Stomach (tissue), 9 donors: ENCODE results near the gene COLEC12. TPM values are rescaled to one million over a fixed set of nuclear protein-coding genes. Genes with fewer than 3 reads are reported as not detected.
A peak's percentile ranks its signal among the peaks of the same experiment; 100 is the strongest.

ENCODE experiments used
- DNase-seq, 2 donors: peaks; one replicate each; pipeline versions ENCODE4 v3.0.0 to v3.0.0-alpha.2; 2013 to 2019
- H3K27ac ChIP-seq, 5 donors: fragments of 200-600 bp in 4 of 5; sonication (generic) in 4 of 5; one replicate each; pipeline ENCODE4 v1.5.1; 2013 to 2019; ENCODE audit warnings: mild to moderate bottlenecking in 1 of 5, moderate library complexity in 1 of 5
- H3K27me3 ChIP-seq, 3 donors: fragments of 200-600 bp; sonication (generic); one replicate each; pipeline ENCODE4 v1.5.1; 2017 to 2019; ENCODE audit warnings: mixed run types in 1 of 3
- H3K36me3 ChIP-seq, 4 donors: fragments of 200-600 bp; sonication (generic); 1 replicate in 3 of 4; 2 replicates in 1 of 4; pipeline ENCODE4 v1.5.1; 2016 to 2019
- H3K4me1 ChIP-seq, 4 donors: fragments of 200-600 bp; sonication (generic); one replicate each; pipeline ENCODE4 v1.5.1; 2016 to 2019
- H3K4me3 ChIP-seq, 4 donors: fragments of 200-600 bp; sonication (generic) in 3 of 4; one replicate each; pipeline ENCODE4 v1.5.1; 2016 to 2019; ENCODE audit warnings: mild to moderate bottlenecking in 1 of 4
- H3K9me3 ChIP-seq, 4 donors: fragments of 200-600 bp; sonication (generic); one replicate each; pipeline ENCODE4 v1.5.1; 2016 to 2019
- CTCF ChIP-seq, 7 experiments: fragments of 450-650 bp in 4 of 7; fragments of 200-600 bp in 3 of 7; sonication (generic) in 3 of 7; IDR thresholded peaks; one replicate each; pipeline ENCODE4 v1.5.1; 2016 to 2019; ENCODE audit warnings: antibody characterized with exemption in 7 of 7, control low read depth in 2 of 7, mild to moderate bottlenecking in 1 of 7
- EP300 ChIP-seq: sonication (generic); formaldehyde crosslinking; IDR thresholded peaks from one replicate; pipeline ENCODE4 v1.6.1; 2017; ENCODE audit warnings: antibody characterized with exemption
- POLR2A ChIP-seq, 4 donors: fragments of 450-650 bp; IDR thresholded peaks; one replicate each; pipeline ENCODE4 v1.6.1; 2016; ENCODE audit warnings: antibody characterized with exemption in 4 of 4, control low read depth in 2 of 4, mild to moderate bottlenecking in 1 of 4, moderate library complexity in 1 of 4
- POLR2AphosphoS5 ChIP-seq, 3 donors: sonication (generic); formaldehyde crosslinking; IDR thresholded peaks; one replicate each; pipeline ENCODE4 v1.6.1; 2016; ENCODE audit warnings: antibody characterized with exemption in 3 of 3
- WGBS, 5 donors: extraction: QIAGEN DNeasy Blood & Tissue Kit in 3 of 5; methylation state at CpG; one replicate each; pipeline versions ENCODE4 v1.1.5 to v1.1.7; 2013 to 2018; 5-methylcytosine and 5-hydroxymethylcytosine counted together
- intact Hi-C: fragments of 100-400 bp; cut with DNase I; formaldehyde crosslinking; loops from one replicate; pipeline ENCODE4 v1.15.1; 2023; ENCODE audit warnings: low total_unique reads
- polyA plus RNA-seq, 3 donors: library from polyadenylated mRNA; stranded (reverse); fragments of 200-250 nt; gene quantifications; one replicate each; pipeline ENCODE4 v1.2.3, GENCODE V29; 2013
- total RNA-seq, 5 donors: library from RNA; depleted of rRNA; stranded (reverse); fragments of >200 nt; gene quantifications; one replicate each; pipeline versions ENCODE4 v1.1.0 to v1.2.3, GENCODE V29; 2014 to 2016
- donor health status: healthy with polysubstance abuse.
- donor health status: Bipolar disorder and iron deficiency.
- donor health status: healthy.

COLEC12 gene
- total and polyA plus RNA-seq, 8 donors: 1.7 to 37.5 (median 5.6) TPM

DNA sequence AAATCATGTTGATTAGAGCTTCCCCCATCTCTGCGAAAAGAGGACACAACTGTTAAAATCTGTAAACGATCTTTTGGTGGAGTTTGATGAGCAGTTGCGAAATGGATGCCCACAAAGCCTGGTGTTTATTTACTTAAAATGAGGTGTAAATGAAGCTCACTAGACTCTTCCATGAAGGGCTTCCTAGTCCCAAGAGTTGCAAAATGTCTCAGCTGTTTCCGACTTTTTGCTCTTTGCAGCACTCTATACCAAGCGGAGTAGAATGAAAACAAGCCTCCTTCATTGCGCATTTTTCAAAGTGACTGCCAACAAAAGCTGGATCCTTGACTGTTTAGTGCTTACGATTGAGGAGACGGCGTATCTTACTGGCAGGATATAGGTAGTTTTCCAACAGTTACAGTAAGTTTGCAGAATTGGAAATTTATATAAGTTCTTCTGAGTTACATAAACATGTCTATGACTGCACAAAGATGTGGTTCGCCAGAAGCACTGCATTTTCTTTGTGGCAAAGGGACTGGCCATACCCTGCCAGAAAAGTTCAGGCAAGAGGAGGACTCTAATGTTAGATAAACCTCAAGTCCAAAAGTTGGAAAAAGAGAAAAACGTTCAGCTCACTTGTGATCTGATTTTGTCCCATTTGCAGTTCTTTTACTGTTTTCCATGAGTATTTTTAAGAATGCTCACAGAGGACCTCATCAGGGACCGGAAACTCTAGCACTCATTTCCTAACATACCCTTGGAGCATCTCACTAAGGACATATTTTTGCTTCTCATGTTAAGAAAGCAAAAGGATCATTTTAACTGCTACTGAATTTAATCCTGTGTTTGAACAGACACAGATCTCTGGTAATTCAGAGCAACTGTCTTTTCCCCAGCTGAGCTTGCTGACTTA, 42.7 kb downstream of the COLEC12 start:
- peak in 1 of 2 donors; percentile 71 for DNase-seq
- Histone ChIP-seq H3K27me3 (no peaks in the 10 kb centered on the region), H3K36me3 (no peaks in the 10 kb centered on the region), H3K27ac (peak overlapping the region in 4 of 5 donors; percentile 48 to 72 (median 66)), H3K4me1 (peaks cover 0 to 29% (median 13%) of the 10 kb centered on the region in 4 donors), H3K4me3 (no peak overlapping the region), H3K9me3 (peaks cover 0 to 1% (median under 1%) of the 10 kb centered on the region in 4 donors)
- 63 to 77% (median 71%) methylated on average over 12 of the region's 12 CpGs for WGBS, 5 donors
- intact Hi-C loops: no loop called here
- TF ChIP-seq CTCF (IDR thresholded peaks at IDR 0.05) (no peak), POLR2AphosphoS5 (IDR thresholded peaks at IDR 0.05) (no peak), EP300 (no peak), POLR2A (IDR thresholded peaks at IDR 0.05) (no peak)

GRCh38 chr18:457140-457519, 43.4 kb downstream of the COLEC12 start:
- intact Hi-C loops: no loop called here

GRCh38 chr18:456361-457139, 44.0 kb downstream of the COLEC12 start:
- H3K27ac ChIP-seq: peak overlapping the region in 4 of 5 donors; percentile 48 to 72 (median 66)
- intact Hi-C loops: no loop called here
- no peaks in the 10 kb centered on the region for H3K27me3 ChIP-seq
- 65 to 83% (median 72%) methylated on average over 18 to 22 of the region's 22 CpGs for WGBS, 5 donors
- peak in 1 of 2 donors; percentile 81 for DNase-seq
- peak overlapping the region in 3 of 4 donors; percentile 2 to 19 (median 15) for H3K4me3 ChIP-seq
- TF ChIP-seq EP300: no peak
- TF ChIP-seq CTCF (IDR thresholded peaks at IDR 0.05): no peak
- TF ChIP-seq POLR2A (IDR thresholded peaks at IDR 0.05): no peak
- peak in 1 of 3 donors; percentile 44 for TF ChIP-seq POLR2AphosphoS5 (IDR thresholded peaks at IDR 0.05)
- no peaks in the 10 kb centered on the region for H3K36me3 ChIP-seq
- peaks cover 0 to 29% (median 13%) of the 10 kb centered on the region in 4 donors for H3K4me1 ChIP-seq
- H3K9me3 ChIP-seq: peaks cover 0 to 13% (median 9%) of the 10 kb centered on the region in 4 donors

More at GRCh38 chr18:457140-457519, 43.4 kb downstream of the COLEC12 start:
- H3K4me1 ChIP-seq: peaks cover 0 to 29% (median 13%) of the 10 kb centered on the region in 4 donors
- no peaks in the 10 kb centered on the region for H3K36me3 ChIP-seq
- H3K27me3 ChIP-seq: no peaks in the 10 kb centered on the region
- peak in 1 of 2 donors; percentile 84 for DNase-seq
- 37 to 66% (median 56%) methylated on average over 9 of the region's 9 CpGs for WGBS, 5 donors
- peak overlapping the region in 2 of 4 donors; percentile 15 to 19 for H3K4me3 ChIP-seq
- H3K9me3 ChIP-seq: peaks cover 0 to 8% (median 3%) of the 10 kb centered on the region in 4 donors
- H3K27ac ChIP-seq: peak overlapping the region in 4 of 5 donors; percentile 48 to 72 (median 66)
- TF ChIP-seq POLR2AphosphoS5 (IDR thresholded peaks at IDR 0.05): no peak
- TF ChIP-seq CTCF (IDR thresholded peaks at IDR 0.05): no peak
- TF ChIP-seq EP300: no peak
- TF ChIP-seq POLR2A (IDR thresholded peaks at IDR 0.05): no peak

DNA sequence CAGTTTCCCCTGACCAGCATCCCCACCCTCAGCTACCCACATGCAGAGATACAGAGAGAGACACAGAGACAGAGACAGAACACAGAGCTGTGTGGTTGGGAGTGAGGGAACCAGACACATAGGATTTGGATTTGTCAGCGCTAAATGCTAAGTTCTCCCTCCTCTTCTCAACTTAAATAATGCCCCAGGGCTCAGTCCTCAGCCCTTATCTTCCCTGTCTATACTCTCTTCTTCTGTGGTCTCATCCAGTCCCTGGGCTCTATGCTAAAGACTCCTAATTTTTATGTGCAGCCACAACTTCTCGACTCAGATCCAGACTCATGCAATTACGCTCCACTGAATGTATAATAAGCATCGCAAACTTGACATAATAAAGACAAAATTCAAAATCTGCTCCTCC, 47.1 kb downstream of the COLEC12 start:
- peaks cover 3 to 41% (median 21%) of the 10 kb centered on the region in 4 donors for H3K4me1 ChIP-seq
- H3K4me3 ChIP-seq: no peak overlapping the region
- intact Hi-C loops: no loop called here
- H3K27ac ChIP-seq: no peak overlapping the region
- H3K36me3 ChIP-seq: no peaks in the 10 kb centered on the region
- peaks cover 9 to 24% (median 16%) of the 10 kb centered on the region in 4 donors for H3K9me3 ChIP-seq
- DNase-seq: no peak
- 94 to 96% (median 95%) methylated on average over 4 of the region's 4 CpGs for WGBS, 5 donors
- TF ChIP-seq POLR2A (IDR thresholded peaks at IDR 0.05): no peak
- TF ChIP-seq CTCF (IDR thresholded peaks at IDR 0.05): no peak
- TF ChIP-seq POLR2AphosphoS5 (IDR thresholded peaks at IDR 0.05): no peak
- no peak for TF ChIP-seq EP300
- H3K27me3 ChIP-seq: no peaks in the 10 kb centered on the region
